ENCODE results near the gene SVIL.
"Not testable (repeated sequence)": the region's sequence is repeated elsewhere in the genome, so short reads cannot be mapped to it uniquely, and the experiment has no call there.

The SVIL gene

DNA sequence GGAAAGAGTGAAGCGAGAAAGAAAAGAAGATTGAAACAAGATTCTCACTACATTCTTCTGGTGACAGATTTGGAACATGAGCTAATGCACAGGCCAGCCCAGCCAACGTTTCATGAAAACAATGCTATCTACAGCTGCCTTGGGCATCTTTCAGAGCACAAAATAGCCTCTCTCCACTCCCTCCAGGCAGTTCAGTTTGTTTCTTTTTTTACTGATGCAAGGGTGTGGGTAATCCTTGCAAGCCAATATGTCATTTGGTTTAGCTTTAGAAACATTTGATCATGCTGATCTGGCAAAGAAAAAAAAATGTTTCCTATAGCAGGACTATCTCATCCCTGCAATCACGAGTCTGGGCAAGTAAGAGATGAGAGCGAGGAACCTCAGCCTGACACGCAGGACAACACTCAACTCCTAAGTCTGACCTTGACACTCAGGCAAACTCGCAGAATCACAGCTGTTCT lies 35.9 kb downstream of the SVIL start:
- DNase-seq: no peak

DNA sequence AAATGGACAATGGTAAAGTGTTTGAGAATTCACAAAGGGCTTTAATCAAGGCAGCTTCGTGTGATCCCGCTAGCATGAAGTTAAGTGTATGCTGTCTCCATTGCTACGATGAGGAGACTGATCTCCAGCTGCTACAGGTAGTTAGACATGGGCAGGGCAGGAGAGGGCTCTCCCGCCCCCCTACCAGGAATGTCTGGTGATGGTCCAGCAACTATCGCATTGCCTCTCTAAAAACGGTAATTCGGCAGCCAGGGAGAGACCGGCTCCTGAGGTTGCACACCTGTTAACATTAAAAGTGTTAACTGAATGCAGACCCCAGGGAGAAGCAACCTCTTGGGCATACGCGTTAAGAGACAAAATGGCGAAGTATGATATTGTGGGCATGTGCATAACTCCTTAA lies 37.9 kb downstream of the SVIL start:
- DNase-seq: no peak

DNA sequence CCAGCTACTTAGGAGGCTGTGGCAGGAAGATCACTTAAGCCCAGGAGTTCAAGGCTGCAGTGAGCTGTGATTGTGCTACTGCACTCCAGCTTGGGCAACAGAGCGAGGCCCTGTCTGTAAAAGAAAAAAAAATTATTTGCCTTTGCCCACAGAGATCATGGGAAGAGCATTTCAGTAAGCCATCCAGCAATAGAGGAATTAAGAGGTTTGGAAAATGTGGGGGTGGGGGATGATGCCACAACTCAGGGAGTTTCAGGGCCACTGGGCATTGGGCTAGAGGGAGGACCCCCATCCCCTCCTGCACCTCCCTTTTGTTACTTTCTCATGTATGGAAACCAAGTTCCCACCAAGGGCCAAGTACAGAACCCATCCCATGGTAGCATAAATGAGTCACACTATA lies 38.4 kb downstream of the SVIL start:
- DNase-seq: no peak

DNA sequence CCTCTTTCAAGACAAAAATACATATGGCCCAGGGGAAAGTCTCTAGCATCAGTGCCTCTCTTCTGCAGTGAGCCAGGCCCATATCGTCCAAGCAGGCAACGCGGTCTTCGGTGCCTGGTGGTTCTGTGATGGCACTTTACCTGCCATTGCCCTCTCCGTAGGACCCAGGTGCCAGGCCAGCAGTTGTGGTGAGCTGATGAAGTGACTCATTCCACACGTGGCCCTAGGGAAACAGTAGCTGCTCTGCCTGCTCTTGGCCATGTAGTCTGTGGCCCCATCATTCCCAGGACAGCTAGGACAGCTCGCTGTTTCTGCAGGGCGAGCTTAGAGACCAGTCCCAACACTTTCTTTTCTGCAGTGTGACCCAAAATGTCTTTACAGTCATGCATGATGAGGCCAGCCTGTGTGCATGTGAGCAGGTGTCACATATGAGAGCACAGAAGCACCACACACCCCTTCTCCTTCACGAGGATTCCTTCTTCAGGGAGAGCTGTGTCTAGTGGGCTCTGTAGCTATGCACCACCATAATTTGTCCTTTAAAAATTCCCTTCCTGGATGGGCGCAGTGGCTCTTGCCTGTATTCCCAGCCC lies 39.0 kb downstream of the SVIL start:
- DNase-seq: no peak

DNA sequence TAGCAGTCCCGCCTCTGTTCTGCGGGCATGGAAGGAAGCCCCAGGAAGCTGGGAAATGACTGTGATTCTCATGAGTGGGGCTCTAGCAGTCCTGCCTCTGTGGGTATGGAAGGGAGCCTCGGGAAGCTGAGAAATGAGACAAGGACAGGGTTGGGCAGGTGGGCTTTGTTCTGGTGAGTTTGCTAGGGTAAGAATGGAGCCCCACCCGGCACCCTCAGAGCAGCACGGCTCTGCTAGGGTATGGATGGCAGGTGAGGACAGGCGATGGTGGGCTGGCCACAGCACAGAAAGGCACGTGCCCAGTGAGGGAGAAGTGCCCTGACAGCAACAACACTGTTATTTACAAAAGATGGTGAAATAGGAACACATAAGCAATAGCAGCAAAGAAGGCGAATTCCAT lies 39.6 kb downstream of the SVIL start:
- no peak for DNase-seq

DNA sequence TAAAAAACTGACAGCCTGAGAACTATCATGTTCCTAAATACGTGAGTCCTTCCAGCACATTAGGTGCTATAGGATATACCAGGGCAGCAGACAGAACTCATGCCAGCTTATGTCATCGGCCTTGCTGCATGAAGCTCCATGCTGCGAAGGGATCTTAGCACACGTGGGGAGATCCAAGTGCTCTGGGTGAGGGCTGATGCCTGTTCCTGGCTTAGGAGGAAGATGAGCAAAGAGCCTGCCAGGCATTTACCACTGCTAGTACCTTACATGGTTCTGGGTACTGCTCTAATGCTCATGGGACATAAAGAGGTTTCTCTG lies 43.2 kb downstream of the SVIL start:
- DNase-seq: no peak

DNA sequence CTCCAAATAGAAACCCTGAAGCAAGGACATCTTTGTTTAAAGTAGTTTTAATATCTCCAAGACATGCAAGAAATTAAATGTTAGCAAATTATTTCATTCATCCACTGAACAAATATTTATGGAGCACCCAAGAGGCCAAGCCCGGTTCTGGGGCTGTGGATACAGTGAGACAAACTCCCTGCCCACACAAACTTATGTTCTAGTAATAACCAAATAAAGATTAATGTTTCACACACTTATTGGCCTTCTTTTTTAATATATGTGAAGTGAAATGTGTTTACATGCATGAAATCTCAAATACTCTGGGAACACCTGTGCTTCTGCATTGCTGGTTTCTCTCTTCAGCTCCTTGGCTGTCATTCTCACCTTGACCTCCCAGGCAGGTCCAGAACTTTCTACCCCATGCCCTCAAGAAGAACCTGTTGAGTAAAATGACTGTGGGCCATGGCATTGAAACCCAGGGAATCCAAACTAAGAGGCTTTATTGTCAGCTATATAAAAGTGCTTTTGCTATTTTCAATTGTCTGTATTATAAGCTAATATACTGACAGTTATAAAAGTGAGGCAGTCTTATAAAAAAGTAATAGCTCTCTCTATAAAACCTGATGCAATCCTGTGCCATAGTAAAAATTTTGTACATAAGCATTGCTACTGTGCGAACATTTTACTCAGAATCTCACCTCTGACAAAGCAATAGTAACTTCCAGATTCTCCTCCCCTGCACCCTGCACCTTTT lies 43.7 kb downstream of the SVIL start:
- no peak for DNase-seq

DNA sequence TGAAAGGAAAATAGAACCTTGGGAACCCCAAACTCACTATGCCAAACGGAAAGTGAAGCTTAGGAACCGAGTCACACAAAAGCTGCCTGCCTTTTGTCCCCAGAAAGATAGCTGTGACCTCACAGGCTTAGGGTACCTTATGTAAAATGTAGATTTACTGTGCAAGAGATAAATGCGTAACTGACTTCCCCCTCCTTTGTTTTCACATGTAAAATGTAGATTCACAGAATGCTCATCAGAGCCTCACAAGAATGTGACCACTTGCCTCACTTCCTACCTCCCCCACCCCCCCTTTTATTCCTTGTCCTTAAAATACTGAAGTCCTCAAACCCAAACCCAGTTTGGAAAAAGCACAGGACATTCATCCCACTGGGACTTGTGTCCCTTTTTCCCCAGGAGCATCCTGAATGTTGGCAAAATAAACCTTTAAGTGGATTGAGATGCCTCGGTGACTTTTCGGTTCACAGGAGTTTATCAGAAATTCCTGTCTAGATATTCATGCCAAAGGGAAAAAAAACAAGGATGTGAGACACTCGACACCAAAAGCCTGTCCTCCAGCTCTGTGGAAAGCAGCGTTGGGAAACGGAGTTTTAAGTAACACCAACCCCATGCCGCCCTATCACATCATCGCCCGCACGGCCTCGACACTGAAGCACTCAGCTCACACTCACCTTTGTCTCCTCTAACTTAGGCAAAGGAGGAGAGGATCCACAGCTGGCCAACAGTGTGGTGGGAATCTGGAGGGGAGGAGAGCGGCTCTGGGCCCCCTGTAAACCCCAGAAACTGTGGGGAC lies 45.9 kb downstream of the SVIL start:
- DNase-seq: no peak

DNA sequence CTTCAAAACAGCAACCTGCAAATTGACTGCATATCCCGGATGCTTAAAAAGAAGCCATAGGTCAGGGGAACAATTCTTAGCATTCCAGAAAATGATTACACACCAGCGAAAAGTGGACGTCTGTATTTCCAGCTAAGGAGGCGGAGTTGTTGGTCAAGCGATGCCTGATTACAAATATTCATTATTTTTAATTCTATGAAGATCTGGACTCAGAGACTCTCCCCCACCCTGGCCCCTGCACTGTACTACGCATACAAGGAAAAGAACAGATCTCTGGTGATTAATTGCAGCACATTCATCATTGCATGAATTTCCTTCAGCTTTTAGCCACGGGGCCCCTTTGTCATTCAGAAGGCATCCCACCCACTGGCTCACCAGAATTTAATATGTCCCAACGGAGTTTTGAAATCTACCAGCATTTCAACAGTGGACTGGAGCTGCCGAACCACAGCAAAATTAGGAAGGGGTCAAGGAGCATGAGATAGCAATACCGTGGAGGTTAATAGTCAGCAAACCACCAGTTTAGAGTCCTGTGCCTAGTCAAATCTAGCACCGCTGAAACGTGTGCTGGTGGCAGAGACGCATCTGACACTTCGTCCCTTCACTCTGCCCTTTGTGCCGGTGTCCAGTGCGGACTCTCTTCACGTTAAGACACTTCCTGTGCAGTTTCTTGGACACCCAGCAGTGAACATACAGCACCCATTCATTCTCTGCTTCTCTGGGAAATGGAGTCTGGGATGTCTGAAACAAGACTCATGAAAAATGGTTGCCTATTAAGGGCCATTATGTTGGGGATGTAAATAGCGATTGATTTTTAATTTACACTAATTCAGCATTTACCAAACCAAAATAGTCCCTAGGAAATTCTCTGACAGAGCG lies 46.8 kb downstream of the SVIL start:
- not testable (repeated sequence) for DNase-seq

DNA sequence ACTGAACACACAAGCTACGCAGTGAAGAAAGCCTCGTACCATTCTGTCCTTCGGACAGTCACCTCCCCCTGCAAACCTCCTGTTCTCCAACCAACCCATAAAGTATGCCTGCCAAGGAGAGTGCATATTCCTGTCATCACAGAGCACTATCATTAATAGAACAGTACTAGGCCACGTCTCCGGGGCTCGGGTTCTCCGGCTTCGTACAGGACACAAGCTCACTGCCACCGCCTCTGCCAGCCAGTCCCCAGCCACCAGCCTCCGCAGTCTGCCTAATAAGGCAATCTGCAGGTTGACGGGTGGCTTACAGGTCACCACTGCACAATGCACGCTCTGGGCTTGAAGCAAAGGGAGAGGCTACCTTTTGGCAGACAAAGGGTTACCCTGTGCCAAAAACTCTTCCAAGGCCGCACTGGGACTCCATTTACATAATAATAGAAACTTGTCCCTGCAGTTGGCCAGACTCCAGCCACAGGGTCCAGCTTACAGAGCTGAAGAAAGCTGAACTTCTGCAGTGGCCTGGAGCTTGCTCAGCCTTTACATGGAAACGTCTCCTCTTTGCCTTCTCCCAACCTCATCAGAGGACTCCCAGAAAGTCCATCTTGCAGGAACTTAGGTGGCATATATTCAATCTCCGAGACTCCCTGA lies 47.5 kb downstream of the SVIL start:
- not testable (repeated sequence) for DNase-seq

DNA sequence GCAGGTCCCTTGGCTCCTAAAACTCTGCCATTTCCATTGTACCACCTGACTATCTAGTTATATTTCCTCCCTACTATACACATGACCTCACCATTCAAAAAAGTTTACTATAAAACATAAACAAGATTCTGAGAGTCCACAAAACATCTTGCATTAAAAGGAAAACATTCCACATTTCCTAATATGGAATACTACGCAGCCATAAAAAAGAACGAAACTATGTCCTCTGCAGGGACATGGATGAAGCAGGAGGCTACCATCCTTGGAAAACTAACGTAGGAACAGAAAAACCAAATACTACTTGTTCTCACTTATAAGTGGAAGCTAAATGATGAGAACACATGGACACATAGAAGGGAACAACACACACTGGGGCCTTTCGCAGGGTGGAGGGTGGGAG lies 48.3 kb downstream of the SVIL start:
- DNase-seq: no peak

DNA sequence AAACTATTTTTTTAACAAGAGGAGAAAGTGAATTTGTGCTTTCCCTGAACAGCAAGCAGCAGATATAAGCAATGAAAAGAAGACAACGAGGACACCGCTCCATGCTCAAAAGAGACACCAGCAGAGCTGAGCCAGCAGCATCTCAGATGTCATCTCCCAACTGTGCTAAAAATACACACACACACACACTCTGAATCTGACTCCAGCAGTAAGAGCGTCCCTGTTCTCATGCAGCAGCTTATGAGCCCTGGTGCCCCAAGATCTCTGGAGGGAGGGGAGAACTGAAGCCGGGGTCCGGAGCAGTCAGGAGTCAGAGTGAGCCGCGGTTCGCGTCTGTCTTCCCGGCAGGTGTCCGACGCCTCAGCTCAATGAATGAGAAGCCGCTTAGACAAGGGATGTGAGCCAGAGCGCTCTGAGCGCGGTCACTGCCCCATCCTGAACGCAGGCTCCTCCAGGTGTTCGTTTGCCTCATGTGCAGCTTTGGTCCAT lies 49.2 kb downstream of the SVIL start:
- no peak for DNase-seq

DNA sequence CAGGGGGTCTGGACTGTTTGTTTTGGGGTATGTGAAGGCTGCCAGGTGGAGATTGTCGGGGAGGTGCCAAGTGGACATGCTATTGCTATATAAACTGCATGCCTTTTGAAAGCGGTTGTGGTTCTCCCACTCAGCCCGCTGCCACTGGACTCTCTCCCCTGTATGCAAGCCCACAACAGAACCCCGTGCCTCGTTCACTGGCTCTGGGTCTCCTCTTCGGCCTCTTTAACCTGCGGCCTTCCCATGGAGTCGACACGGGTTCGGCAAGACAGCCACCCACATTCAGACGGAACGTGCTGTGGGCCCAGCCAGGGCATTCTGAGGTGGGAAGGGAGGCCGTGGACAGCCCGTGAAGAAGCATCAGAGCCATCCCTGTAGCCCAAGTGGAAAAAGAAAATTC lies 50.3 kb downstream of the SVIL start:
- no peak for DNase-seq

DNA sequence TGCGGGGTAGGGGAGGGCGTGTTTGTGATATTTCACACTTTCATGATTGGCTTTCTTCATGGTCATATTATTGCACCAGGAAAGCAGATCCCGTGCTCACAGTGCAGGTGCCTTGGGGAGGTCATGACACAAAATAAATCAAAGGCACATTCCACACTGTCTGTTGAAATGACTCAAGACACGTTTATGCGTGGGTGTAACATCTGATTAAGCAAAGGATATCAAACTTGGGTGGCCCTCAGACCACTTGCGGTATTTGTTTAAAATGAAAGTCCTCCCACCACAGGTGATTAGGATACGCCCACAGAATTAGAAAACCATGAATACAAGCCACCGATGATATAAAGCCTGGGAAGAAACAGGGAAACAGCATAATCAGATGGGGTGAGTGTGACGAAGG lies 51.1 kb downstream of the SVIL start:
- DNase-seq: no peak

DNA sequence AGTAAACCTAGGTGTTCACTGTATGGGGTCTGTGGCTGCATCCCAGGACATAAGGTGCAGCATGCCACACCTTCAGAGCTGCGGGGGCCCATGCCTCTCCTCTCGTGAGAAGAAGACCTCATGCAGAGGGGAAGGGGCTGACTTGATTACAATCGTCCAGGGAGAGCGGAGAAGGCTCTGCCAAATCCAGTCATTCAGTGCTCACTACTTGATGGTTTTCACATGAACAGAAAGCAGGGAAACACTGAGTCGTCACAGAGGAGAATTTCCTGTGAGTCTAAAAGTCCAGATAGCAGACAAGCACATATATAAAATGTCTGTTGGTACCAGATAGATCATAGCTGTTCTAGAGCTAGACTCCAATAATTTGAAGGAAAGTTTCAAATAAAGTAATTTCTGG lies 52.0 kb downstream of the SVIL start:
- peak in 1 of 5 donors; percentile 24 for DNase-seq

DNA sequence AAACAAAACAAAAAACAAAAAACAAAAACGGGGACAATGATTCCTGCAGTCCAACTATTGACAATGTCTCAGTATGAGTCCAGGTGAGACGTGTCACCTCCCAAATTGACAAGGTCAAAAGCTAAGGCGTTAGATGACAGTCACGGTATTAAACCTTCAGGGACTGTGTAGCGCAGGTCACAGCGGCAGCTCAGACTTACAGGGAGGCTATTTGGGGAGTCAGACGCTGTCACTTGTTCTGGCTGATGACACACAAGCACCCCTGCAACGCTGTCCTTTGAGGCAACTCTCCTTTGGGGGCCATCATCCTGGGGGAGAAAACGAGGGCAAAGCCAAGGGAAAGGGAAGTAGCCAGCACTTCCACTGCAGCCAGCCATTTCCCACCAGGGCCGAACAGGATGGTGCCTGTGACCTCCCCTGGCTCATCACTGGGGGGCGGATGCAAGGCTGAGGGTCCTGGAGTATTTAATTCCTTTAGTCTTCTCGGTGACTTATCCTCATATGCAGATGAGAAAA lies 55.3 kb downstream of the SVIL start:
- DNase-seq: no peak

DNA sequence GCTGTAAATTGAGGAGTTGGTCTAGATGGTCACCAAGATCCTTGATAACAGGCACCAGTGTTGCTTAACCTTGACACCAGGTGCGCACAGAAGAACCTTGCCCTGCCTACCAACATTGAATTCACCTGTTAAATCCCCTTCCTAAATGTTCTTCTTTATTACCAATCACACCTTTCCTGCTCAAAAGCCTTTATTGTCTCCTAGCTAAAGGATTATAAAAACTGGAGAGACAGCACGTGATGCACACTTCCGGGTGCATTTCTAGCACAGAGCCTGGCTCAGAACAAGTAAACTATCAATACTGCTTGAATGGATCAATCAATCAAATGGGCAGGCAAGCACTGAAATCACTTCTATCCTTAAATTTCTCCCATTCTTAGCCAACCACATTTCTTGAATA lies 56.3 kb downstream of the SVIL start:
- DNase-seq: no peak

DNA sequence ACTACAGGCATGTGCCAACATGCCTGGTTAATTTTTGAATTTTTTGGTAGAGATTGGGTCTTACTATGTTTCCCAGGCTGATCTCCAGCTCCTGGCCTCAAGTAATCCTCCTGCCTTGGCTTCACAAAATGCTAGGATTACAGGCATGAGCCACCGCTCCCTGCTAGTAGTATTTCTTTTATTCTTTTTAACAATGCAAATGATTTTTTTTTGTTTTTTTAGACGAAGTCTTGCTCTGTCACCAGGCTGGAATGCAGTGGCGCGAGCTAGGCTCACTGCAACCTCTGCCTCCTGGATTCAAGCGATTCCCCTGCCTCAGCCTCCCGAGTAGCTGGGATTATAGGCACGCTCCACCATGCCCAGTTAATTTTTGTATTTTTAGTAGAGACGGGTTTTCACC lies 58.1 kb downstream of the SVIL start:
- DNase-seq: no peak

DNA sequence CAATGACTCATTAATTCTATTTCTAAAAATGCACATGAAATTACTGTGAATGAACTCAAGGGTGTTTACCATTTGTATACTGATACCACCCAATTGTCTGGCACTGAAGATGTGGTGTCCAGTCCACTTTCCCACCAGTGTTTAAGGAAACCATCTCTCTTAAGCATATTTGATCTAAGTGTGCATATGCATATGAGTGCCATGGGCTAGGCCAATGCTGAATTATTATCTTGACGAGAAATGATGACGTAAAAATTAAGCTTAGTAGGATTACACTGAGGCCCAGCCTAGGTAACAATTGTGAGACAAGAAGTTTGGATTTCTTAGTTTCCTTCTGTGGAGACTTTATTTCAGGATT lies 59.7 kb downstream of the SVIL start:
- DNase-seq: no peak

DNA sequence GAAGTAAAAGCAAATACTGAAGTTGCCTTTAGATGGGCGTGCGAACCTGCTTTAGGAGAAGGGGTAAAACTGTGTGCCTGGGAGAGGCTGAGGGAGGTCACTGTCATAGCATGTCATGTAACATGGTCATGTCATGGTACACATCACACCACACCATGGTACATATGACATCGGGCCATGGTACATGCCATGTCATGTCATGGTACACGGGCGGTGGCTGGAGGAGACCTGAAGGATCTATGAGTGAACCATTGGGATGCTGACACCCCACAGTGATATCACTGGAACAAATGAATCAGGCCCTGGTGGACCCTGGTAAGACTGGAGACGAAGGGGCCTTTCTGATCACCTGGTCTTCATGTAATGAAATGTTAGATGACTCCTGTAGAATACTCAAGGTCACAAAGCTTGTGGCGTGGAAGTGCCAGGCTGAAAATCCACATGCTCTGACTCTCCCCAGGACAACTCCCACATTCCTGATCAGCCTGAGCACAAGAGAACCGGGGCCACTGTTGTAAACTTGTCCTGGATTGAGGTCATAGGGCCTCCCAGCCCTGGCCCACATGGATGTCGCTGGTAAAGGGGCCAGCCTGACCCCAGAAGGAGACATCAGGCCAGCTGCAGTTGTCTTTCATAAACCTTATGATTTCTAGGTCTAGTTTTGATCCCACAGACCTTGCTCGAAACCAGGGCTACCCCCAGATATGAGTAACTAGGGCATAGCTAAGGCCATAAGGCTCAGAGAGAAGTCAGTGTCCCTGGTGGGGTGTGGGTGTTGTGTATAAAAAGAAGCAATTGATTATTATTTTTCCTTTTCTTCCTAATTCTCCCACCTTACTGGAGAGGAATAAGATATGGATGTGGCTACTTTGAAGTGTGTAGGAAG lies 60.3 kb downstream of the SVIL start:
- DNase-seq: not testable (repeated sequence)

DNA sequence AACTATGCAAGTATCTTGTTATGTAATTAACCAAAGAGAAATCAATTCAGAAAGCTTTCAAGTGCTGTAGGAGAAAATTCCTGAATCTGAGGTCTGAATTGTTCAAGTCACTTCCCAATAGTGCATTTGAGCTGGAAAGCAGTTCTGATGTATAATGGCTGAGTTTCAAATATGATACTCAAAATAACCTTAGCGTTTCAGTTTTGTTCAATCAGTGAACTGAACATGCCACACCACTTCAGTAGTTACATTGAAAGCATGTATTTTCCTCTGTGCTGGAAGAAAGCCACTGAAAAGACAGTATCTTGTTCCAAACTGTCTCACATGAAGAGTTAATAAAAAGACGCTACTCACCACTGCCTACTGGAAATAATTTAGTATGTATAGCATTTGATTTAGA lies 64.5 kb downstream of the SVIL start:
- not testable (repeated sequence) for DNase-seq
